ENCODE data around the gene SETD9. TPM values are rescaled to one million over a fixed set of nuclear protein-coding genes. Genes with fewer than 3 reads are reported as not detected.

Gene SETD9
- total RNA-seq, 1 donor from 2014 or later = 16.3 TPM

DNA sequence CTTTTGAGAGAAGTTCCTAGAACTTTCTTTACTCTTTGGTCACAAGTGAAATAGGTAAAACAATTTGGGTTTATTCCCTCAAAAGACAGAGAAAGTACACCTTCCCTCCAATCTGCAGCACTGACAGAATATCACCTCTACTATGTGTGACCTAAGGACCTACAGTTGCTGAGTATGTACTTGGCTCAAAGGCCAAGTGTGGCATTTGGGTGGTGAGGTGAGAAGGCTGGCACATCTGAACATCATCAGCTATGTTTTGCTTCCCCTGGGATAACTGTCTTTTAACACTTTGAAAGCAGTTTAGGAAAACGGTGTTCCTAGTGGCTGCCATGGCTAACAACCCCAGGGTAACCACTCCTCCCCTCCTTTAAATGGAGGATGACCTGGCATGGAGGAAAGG, 24.9 kb downstream of the SETD9 start:
- no peak for DNase-seq (ENCODE audit: low read depth)

DNA sequence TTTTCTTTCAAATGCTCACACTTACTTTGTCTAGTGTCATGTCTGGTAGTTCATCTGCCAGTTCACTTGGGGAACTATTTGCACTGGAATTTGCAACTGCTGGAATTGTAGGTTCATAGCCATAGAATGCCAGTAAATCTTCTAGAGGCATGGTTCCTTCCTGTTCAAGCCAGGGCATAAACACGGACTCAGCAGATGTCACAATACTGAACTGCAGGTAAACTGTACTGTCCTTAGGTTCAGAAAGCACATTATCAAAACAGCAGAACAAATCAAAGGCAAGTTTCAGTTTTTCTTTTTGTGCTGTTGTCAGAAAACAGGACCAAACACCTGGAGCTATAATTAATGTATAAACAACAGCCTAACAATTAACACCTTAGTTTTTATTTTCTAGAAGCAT, 29.5 kb downstream of the SETD9 start:
- no peak for DNase-seq (ENCODE audit: low read depth)

DNA sequence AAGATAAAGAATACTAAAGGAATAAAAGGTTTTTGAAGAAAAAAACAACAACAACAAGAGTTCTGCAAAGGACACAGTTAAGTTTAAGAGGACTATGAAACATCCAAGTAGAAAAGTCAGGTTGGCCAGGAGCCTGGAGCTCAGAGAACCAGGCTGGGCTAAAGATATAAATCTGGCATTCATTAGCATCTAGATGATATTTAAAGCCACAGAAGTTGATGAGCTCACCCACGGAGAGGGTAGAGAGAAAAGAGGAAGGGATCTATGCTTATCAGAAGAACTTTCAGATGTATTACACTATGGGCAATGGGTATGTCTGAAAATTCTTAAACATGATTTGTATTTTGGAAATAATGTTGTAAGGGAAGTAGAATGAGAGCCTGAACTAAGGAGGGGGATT, 32.6 kb downstream of the SETD9 start:
- DNase-seq (ENCODE audit: low read depth) = no peak

DNA sequence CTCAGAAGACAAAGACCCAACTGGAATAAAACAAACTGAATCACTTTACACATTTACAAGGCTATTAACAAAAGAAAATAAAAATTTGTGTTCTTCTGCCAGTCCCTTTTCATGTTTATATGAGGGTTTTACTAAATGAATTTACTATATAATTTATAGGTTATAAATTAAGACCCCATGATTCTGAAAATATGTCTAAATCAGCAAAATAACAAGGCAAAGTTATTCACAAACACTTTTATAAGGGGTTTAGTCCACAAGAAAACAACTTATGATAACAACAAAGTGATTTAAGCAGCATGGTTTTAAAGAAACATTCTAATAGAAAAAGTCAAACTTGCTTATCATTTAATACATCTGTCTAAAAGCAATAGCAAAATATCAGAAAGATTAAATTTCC, 37.7 kb downstream of the SETD9 start:
- no peak for DNase-seq (ENCODE audit: low read depth)

DNA sequence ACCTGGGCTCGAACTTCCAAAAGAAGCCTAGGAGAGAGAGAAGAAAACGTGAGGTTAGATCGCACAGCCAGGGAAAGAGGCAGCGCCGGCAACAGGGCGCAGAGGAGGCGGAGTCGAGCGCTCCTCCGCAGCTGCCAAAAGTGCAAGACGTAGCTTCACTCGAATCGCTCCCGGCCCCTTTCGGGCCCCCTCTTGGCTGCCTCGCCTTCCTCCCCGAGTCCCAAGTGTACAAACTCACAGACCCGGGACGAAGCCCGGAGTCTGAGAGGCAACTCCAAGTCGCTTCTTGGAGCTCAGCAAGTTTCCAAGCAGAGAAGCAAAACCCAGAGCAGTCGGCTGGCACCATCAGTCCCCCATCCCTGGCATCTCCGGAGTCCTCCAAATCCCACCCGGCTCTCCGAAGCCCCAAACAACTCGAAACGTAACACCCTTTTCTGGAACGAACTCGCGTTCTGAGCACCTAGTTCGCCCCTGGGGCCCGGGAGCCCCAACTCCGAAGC, 41.3 kb downstream of the SETD9 start:
- DNase-seq (ENCODE audit: low read depth) = peak; percentile 32

DNA sequence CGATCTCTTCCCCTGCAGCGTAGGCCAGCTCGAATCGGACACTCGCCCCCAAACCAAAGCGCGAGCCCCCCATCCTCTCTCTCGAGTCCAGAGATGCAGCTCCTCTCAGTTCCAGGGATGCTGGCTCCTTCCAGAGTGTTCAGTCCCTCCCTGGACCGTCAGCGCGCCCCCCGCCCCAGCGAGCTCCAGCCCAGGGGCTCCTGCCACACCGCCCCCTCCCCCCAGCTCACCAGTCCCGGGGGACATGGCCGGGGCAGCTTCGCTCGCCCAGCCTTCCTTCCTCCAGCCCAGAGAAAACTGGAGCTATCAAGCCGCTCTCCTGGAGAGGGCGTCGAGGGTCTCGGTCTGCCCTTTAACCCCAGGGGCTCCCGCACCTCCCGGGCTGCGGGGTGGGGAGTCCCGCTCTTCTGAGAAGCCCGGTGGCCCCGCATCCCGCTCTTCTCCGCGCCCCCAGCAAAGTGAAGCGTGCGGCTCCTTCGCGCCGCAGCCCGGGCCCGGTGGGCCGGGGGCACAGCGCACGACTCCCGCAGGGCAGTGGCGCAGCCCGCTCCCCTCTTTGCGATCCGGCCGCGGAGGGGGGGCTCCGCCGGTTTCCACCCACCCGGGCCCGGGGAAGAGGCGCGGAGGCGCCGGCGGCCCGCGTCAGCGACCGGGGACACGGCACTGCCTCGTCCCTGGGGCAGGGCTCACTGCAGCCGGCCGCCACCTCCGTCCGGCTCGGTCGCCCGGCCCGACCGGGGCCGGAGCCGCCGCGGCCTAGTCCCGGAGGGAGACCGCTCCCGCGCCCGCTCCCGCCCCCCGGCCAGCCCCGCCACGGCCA, 41.9 kb downstream of the SETD9 start:
- no peak for DNase-seq (ENCODE audit: low read depth)

DNA sequence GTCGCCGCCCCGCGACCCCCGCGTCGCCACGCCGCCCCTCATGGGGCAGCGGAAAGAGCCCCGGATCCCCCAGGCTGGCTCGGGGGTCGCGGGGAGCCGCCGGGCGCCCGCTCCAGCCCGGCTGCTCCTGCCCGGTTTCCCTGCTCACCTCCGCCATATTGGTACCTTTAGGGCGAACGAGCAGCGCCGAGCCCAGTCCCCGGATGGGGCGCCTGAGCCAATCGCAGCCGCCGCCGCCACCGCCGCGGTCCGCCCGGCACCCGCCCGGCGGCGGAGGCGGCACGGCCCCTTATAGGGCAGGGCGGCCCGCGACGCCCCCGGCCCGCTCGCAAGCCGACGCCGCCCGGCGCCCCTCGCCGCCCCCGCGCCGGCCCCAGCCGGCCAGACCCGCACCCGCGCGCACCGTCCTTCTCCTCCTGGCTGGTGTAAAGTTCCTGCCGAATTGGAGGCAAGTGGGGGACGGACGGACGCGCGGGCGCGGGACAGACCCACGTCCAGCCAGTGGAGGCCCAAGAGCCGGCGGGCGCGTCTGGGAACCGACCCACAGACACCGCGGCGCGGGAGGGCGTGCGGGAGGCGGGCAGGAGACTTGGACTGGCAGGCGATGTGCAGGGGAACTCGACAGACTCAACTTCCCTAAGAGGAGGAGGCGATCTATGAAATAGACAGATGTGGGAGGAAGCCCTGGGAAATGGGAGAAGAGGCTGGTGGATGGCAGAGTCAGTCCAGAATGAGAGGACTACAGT, 42.7 kb downstream of the SETD9 start, which contains the start of gene MIER3:
Gene MIER3 (minus strand): TSS at position 178 of the 746 bp plus-strand sequence. CDS start 21 bp downstream, at position 157.
- DNase-seq (ENCODE audit: low read depth) = peak; percentile 15

DNA sequence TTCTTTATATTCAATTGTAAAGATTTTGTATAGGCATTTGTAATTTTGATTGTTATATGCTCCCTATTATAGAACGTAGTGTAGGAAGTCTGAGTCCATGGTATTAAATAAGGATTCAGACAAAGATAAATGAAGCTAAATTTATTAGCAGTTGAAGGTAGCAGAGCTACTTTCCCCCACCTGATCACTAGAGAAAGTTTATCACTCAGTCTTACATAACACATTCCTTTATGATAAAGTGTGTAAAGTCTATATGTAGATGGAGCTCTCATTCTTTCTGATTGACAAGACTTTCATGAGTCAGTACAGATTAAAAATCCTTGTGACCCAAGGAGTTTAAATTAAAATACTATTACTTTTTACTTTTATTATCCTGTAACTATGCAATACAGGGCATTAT, 44.9 kb downstream of the SETD9 start:
- no peak for DNase-seq (ENCODE audit: low read depth)

DNA sequence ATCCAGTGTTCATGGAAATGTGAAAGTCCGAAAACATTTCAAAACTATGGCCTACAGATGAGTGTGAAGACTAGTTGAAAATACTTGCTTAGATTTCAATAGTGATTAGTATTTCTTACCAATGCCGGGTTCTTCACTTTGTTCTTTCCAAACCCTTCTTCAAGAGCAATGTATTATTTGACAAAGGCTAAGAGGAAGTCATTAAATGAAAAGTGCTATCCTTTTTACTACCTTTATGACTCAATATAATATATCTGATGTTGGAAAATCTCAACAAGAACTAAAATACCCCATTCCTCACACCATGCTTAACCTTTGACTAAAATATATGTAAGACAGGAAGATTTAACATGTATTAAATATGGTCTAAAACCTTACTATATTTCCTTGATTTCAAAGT, 49.2 kb downstream of the SETD9 start:
- DNase-seq (ENCODE audit: low read depth) = no peak

DNA sequence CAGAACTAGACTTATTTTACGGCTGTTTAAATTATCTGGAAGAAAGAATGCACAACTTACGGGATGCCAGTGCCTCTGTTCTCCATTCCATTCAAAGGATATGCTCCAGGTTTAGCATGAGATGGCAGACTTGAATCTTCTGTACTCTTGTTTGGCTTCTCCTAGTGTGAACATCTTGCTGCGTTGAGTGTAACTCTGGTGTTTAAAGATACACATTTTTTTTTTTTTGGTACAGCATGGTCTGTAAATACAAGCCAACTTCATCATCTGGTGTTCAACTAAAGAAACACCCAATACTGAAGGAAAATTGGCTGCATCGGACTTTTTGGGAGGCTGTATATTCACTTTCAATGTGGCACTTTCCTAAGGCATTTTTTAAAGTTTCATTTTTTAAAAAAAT, 49.9 kb downstream of the SETD9 start:
- DNase-seq (ENCODE audit: low read depth) = no peak

DNA sequence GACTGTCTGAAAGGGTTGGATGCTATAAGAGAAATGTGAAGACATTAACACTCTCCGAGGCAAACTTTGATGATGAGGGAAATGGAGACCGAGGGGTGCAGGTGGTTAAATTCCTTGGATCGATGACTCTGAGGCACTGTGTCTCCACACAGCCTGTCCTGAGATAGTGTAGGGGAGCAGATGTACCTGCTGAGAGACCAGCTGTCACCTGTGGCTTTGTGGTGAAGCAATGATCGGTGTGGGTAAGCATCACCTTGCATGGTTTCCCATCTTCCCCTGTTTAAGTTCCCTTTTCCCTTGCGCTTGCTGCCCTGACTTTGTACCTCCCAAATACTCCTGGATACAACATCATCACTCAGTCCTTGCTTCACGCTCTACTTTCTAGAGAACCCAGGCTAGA, 52.4 kb downstream of the SETD9 start:
- DNase-seq (ENCODE audit: low read depth) = no peak

DNA sequence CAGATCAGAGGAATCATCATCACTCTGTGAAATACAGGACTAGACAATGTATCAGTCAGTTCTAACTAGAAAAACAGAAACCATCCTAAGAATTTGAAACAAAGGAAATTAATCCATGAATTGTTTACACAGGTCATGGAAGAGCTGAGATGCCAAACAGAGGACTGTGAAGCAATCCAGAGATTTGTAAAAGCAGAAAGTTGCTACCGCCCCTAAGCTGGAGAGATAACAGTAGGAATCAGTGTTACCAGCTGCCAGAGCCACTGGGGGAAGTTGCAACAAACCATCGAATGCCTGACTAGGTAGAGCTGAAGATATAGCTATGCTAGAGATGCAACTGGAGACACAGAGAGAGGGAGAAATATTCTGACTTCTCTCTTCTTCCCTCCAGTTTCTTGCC, 52.9 kb downstream of the SETD9 start:
- DNase-seq (ENCODE audit: low read depth) = no peak

DNA sequence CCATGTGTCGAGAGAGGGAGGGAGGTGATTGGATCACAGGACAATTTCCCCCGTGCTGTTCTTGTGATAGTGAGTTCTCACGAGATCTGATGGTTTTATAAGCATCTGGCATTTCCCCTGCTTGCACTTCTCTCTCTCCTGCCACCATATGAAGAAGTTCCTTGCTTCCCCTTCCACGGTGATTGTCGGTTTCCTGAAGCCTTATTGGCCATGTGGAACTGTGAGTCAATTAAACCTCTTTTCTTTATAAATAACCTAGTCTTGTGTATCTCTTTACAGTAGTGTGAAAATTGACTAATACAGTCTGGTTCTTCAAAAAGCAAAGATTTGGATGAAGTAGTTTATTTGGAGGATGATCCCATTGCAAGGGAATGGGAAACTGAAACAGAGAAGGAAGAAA, 53.9 kb downstream of the SETD9 start:
- no peak for DNase-seq (ENCODE audit: low read depth)

DNA sequence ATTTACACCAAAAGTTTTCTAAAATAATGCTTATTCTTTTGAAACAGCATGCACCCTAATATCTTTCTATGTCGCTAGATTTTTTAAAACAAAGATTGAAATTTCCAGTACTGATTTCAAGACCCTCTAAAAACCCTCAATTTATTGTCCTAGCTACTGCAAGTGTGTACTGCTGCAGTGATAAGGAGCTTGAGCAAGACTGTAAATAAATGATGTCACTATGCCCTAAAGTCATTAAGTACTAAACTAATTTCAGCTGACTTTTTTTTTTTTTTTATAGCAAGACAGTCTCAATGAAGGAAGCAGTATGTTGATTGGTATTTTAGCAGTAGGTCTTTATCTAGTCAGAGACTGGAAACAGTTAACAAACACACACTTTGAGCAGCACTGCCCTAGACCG, 54.8 kb downstream of the SETD9 start:
- DNase-seq (ENCODE audit: low read depth) = peak; percentile 40

Other genes with a start within 250 kb of the SETD9 start
- gene MAP3K1, start 94.0 kb upstream of the SETD9 start, total RNA-seq = 35.6 and 67.5 TPM in 2 replicates
- gene MIER3, start 42.5 kb downstream of the SETD9 start, total RNA-seq = 28.5 and 43.5 TPM in 2 replicates